Pancreas (tissue), 10 donors: ENCODE results near the gene ITGB8. TPM values are rescaled to one million over a fixed set of nuclear protein-coding genes. Genes with fewer than 3 reads are reported as not detected.

ENCODE experiments used
- ATAC-seq, 4 donors: fragments of 200-7000 bp; cut with Tn5 transposase; one replicate each; pipeline versions ENCODE4 v1.8.0 to v1.9.1; 2020; ENCODE audit warnings: mild to moderate bottlenecking in 4 of 4, moderate library complexity in 4 of 4
- DNase-seq, 6 donors: peaks; one replicate each; pipeline ENCODE4 v3.0.0-alpha.2; 2020
- FAIRE-seq: peaks from 2 replicates; lab custom pipeline; 2012; peaks lifted over from hg19 to GRCh38; lab: Jason Lieb, UNC
- H3K27ac ChIP-seq, 4 donors: fragments of 200-600 bp; sonication (generic); 1 replicate in 3 of 4; 2 replicates in 1 of 4; pipeline versions ENCODE4 v1.5.0 to v1.8.0; 2020
- H3K27me3 ChIP-seq, 4 donors: fragments of 200-600 bp; one replicate each; pipeline ENCODE4 v1.8.0; 2021
- H3K36me3 ChIP-seq, 3 donors: fragments of 200-600 bp; sonication (generic) in 1 of 3; one replicate each; pipeline versions ENCODE4 v1.5.0 to v1.8.0; 2020 to 2021
- H3K4me1 ChIP-seq, 3 donors: fragments of 200-600 bp; one replicate each; pipeline ENCODE4 v1.8.0; 2021
- H3K4me3 ChIP-seq, 4 donors: fragments of 200-600 bp; sonication (generic) in 2 of 4; one replicate each; pipeline versions ENCODE4 v1.5.0 to v1.8.0; 2020 to 2021
- H3K9me3 ChIP-seq, 4 donors: fragments of 200-600 bp; one replicate each; pipeline ENCODE4 v1.8.0; 2021
- CTCF ChIP-seq, 4 donors: fragments of 200-600 bp; sonication (generic) in 3 of 4; IDR thresholded peaks; one replicate each; pipeline versions ENCODE4 v1.5.0 to v1.8.0; 2021; ENCODE audit warnings: antibody characterized with exemption in 4 of 4
- WGBS, 2 donors: extraction: QIAGEN DNeasy Blood & Tissue Kit; methylation state at CpG; one replicate each; pipeline ENCODE4 v1.1.7; 2013; 5-methylcytosine and 5-hydroxymethylcytosine counted together
- intact Hi-C, 3 donors: fragments of 100-400 bp; cut with DNase I; formaldehyde crosslinking; loops; one replicate each; pipeline versions ENCODE4 v1.11.1 to v1.14.2; 2022
- polyA plus RNA-seq, 2 donors: library from polyadenylated mRNA; stranded (reverse); fragments of 200-250 nt; gene quantifications; one replicate each; pipeline ENCODE4 v1.2.3, GENCODE V29; 2013
- total RNA-seq, 6 donors: library from RNA; stranded (reverse); fragmentation: NEBNext Ultra II Directional in 4 of 6; extraction: Animal tissue kit (Norgen Biotek cat#: 25700) in 4 of 6; gene quantifications; one replicate each; pipeline versions ENCODE4 v1.2.1 to v1.2.4, GENCODE V29; 2021 to 2023
- donor health status: healthy with polysubstance abuse.
- donor health status: DM: no; HTN: no; CAD: no; lungs with moderate emphysema.
- donor health status: DM: no; HTN: no; CAD: no.
- donor health status: control.
- donor health status: control.
- donor health status: Bipolar disorder and iron deficiency.
- donor health status: DM: yes; HTN: yes; CAD: no.
- donor health status: DM: no; HTN: no; CAD: no.
- donor health status: DM: no; HTN: no; CAD: no.
- donor health status: DM: yes; HTN: yes; CAD: no.

Gene ITGB8
- total and polyA plus RNA-seq, 8 donors = 3.9 to 39.8 (median 11.5) TPM

- no peak for FAIRE-seq
- intact Hi-C loops = no loop called here
- ATAC-seq = no peak
- 67 to 76% methylated on average over 3 of the region's 3 CpGs for WGBS, 2 donors
- H3K4me3 ChIP-seq = no peak overlapping the region
- H3K9me3 ChIP-seq = no peaks in the 10 kb centered on the region
- no peak overlapping the region for H3K27ac ChIP-seq
- no peaks in the 10 kb centered on the region for H3K4me1 ChIP-seq
- no peak for TF ChIP-seq CTCF (IDR thresholded peaks at IDR 0.05)
- no peaks in the 10 kb centered on the region for H3K27me3 ChIP-seq
- no peaks in the 10 kb centered on the region for H3K36me3 ChIP-seq
- DNase-seq = no peak
Measured at GRCh38 chr7:20296444-20296843, 34.3 kb upstream of the ITGB8 start.

- FAIRE-seq = no peak
- WGBS, 2 donors = 45 to 70% methylated on average over 3 of the region's 3 CpGs
- intact Hi-C loops = no loop called here
- H3K9me3 ChIP-seq = no peaks in the 10 kb centered on the region
- no peak for TF ChIP-seq CTCF (IDR thresholded peaks at IDR 0.05)
- no peak for ATAC-seq
- no peak for DNase-seq
- no peaks in the 10 kb centered on the region for H3K27me3 ChIP-seq
- no peak overlapping the region for H3K27ac ChIP-seq
- H3K4me3 ChIP-seq = no peak overlapping the region
- H3K36me3 ChIP-seq = no peaks in the 10 kb centered on the region
- no peaks in the 10 kb centered on the region for H3K4me1 ChIP-seq
Measured at GRCh38 chr7:20296901-20297300, 33.8 kb upstream of the ITGB8 start.

- no peak for FAIRE-seq
- no peaks in the 10 kb centered on the region for H3K36me3 ChIP-seq
- intact Hi-C loops = no loop called here
Measured at GRCh38 chr7:20298486-20298901, 32.2 kb upstream of the ITGB8 start.

GRCh38 chr7:20299145-20299544 is 31.6 kb upstream of the ITGB8 start:
- H3K27ac ChIP-seq = no peak overlapping the region
- intact Hi-C loops = no loop called here
- 77 to 93% methylated on average over 1 of the region's 1 CpG for WGBS, 2 donors
- FAIRE-seq = no peak
- no peak for ATAC-seq
- no peaks in the 10 kb centered on the region for H3K36me3 ChIP-seq
- no peak for DNase-seq
- no peak for TF ChIP-seq CTCF (IDR thresholded peaks at IDR 0.05)
- no peaks in the 10 kb centered on the region for H3K4me1 ChIP-seq
- H3K4me3 ChIP-seq = no peak overlapping the region
- no peaks in the 10 kb centered on the region for H3K27me3 ChIP-seq
- no peaks in the 10 kb centered on the region for H3K9me3 ChIP-seq

More at GRCh38 chr7:20298486-20298901, 32.2 kb upstream of the ITGB8 start:
- no peaks in the 10 kb centered on the region for H3K9me3 ChIP-seq
- WGBS, 2 donors = 67 to 89% methylated on average over 1 of the region's 1 CpG
- TF ChIP-seq CTCF (IDR thresholded peaks at IDR 0.05) = no peak
- no peak overlapping the region for H3K27ac ChIP-seq
- H3K27me3 ChIP-seq = no peaks in the 10 kb centered on the region
- DNase-seq = no peak
- no peak overlapping the region for H3K4me3 ChIP-seq
- H3K4me1 ChIP-seq = no peaks in the 10 kb centered on the region
- ATAC-seq = no peak

- intact Hi-C loops = no loop called here
- H3K4me3 ChIP-seq = no peak overlapping the region
- TF ChIP-seq CTCF (IDR thresholded peaks at IDR 0.05) = no peak
- WGBS, 2 donors = 82 to 89% methylated on average over 6 of the region's 6 CpGs
- ATAC-seq (peak in 1 of 4 donors; percentile 44), FAIRE-seq (no peak), DNase-seq (no peak)
- H3K4me1 ChIP-seq = no peaks in the 10 kb centered on the region
- H3K9me3 ChIP-seq = no peaks in the 10 kb centered on the region
- no peaks in the 10 kb centered on the region for H3K36me3 ChIP-seq
- no peak overlapping the region for H3K27ac ChIP-seq
- no peaks in the 10 kb centered on the region for H3K27me3 ChIP-seq
Measured at GRCh38 chr7:20299647-20300312, 30.9 kb upstream of the ITGB8 start.
